ENCODE results near the gene CCDC88C.

Gene CCDC88C

GRCh38 chr14:91264151-91265150 is 153.2 kb downstream of the CCDC88C start:
- TF ChIP-seq, protein P1, sequence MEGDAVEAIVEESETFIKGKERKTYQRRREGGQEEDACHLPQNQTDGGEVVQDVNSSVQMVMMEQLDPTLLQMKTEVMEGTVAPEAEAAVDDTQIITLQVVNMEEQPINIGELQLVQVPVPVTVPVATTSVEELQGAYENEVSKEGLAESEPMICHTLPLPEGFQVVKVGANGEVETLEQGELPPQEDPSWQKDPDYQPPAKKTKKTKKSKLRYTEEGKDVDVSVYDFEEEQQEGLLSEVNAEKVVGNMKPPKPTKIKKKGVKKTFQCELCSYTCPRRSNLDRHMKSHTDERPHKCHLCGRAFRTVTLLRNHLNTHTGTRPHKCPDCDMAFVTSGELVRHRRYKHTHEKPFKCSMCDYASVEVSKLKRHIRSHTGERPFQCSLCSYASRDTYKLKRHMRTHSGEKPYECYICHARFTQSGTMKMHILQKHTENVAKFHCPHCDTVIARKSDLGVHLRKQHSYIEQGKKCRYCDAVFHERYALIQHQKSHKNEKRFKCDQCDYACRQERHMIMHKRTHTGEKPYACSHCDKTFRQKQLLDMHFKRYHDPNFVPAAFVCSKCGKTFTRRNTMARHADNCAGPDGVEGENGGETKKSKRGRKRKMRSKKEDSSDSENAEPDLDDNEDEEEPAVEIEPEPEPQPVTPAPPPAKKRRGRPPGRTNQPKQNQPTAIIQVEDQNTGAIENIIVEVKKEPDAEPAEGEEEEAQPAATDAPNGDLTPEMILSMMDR (IDR thresholded peaks at IDR 0.05; ENCODE audit: control insufficient read depth, insufficient read depth, low read depth, low read length, missing control alignments) = no peak
- no peak for DNase-seq (ENCODE audit: low read depth)
- peak overlapping the region; percentile 37 for H3K4me3 ChIP-seq (ENCODE audit: control insufficient read depth, low read depth, low read length)

GRCh38 chr14:91263329-91263728 is 154.3 kb downstream of the CCDC88C start:
- no peak overlapping the region for H3K4me3 ChIP-seq (ENCODE audit: control insufficient read depth, low read depth, low read length)
- no peak for DNase-seq (ENCODE audit: low read depth)
- TF ChIP-seq, protein P1 (IDR thresholded peaks at IDR 0.05; ENCODE audit: control insufficient read depth, insufficient read depth, low read depth, low read length, missing control alignments) = no peak

DNA sequence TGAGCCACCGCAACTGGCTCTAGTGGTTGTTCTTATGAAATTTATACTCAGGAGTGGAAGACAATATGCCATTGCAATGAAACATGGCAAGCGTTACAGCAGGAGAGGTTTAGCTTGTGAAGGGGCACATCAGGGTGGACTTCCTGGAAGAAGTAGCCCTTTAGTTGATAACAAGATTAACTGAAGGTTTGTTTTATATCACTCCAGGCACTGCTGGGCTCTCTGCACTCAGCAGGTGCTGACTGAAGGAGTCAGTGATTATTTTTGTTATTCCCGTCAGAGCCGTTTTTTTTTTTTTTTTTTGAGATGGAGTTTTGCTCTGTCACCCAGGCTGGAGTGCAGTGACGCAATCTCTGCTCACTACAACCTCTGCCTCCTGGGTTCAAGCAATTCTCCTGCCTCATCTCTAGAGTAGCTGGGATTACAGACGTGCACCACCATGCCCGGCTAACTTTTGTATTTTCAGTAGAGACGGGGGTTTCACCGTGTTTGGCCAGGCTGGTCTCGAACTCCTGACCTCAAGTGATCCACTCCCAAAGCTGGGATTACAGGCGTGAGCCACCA is 155.6 kb downstream of the CCDC88C start:
- H3K4me3 ChIP-seq (ENCODE audit: control insufficient read depth, low read depth, low read length) = no peak overlapping the region
- no peak for DNase-seq (ENCODE audit: low read depth)
- TF ChIP-seq, protein P1 (IDR thresholded peaks at IDR 0.05; ENCODE audit: control insufficient read depth, insufficient read depth, low read depth, low read length, missing control alignments) = no peak

DNA sequence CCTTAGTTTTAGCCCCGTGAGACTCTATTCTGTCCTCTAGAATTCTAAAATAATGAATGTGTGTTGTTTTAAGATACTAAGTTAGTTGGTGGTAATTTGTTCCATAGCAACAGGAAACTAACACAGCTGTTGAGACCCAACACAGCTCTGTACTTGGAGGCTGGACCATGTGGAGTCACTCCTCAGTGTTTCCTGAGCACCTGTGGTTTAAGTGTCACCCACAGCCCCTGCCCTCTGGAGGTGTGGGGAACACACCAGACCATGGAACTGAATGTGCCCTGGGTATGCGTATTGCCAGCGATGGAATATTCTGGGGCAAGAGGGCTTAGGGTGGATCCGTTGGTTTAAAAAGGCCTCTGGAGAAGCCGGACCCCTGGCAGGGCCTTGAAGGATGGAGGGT is 156.5 kb downstream of the CCDC88C start:
- TF ChIP-seq, protein P1 (IDR thresholded peaks at IDR 0.05; ENCODE audit: control insufficient read depth, insufficient read depth, low read depth, low read length, missing control alignments) = no peak
- DNase-seq (ENCODE audit: low read depth) = no peak
- H3K4me3 ChIP-seq (ENCODE audit: control insufficient read depth, low read depth, low read length) = no peak overlapping the region

GRCh38 chr14:91258876-91259275 is 158.7 kb downstream of the CCDC88C start:
- TF ChIP-seq, protein P1 (IDR thresholded peaks at IDR 0.05; ENCODE audit: control insufficient read depth, insufficient read depth, low read depth, low read length, missing control alignments) = no peak
- H3K4me3 ChIP-seq (ENCODE audit: control insufficient read depth, low read depth, low read length) = no peak overlapping the region
- DNase-seq (ENCODE audit: low read depth) = no peak

DNA sequence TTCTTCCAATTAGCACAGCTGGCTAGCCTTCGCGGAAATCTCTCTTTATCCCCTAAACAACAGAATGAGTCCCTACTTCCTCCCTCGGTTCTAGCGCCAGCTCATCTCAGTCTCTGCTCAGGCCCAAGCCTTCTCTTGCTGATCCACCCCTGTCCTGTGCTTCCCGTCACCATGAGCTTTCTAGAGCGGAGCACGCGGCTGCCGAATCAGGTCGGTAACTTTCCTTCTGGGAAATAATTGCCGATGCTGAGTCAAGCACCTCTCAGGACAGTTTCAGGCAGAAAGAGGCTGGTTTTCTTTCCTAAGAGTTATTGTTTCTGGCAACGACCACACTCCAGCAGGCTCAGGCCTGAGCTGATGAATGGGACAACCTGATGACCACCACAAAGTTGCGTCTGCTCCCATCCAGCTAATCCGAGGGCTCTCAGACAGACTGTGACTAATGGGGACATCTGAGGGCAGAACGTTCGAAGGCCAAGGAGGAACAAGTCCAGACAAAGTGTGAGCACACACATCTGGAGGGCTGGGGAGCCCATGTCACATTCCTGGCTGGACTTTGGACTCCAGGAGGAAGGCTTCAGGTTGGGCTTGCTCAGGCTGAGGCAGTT is 159.5 kb downstream of the CCDC88C start:
- DNase-seq (ENCODE audit: low read depth) = peak; percentile 57
- TF ChIP-seq, protein P1 (IDR thresholded peaks at IDR 0.05; ENCODE audit: control insufficient read depth, insufficient read depth, low read depth, low read length, missing control alignments) = no peak
- H3K4me3 ChIP-seq (ENCODE audit: control insufficient read depth, low read depth, low read length) = no peak overlapping the region

Data from AG09309 (cell line).